HFF-Myc (cell line): ENCODE measurements around the gene PKP1.

Source experiments
- DNase-seq: peaks from one replicate; pipeline ENCODE4 v3.0.0-alpha.2; 2011; ENCODE audit warnings: low read depth; ENCODE audit errors: extremely low read depth
- H3K4me3 ChIP-seq: replicated peaks from 2 replicates; pipeline ENCODE4 v1.5.1; 2011; ENCODE audit warnings: low read depth, mild to moderate bottlenecking, control low read depth, low read length
- CTCF ChIP-seq: IDR thresholded peaks from 2 replicates; pipeline ENCODE4 v1.5.1; 2012; ENCODE audit warnings: mild to moderate bottlenecking, low read depth, low read length, control low read depth; ENCODE audit errors: missing control alignments

PKP1 gene

GRCh38 chr1:201357636-201358348 lies 74.5 kb downstream of the PKP1 start:
- no peak overlapping the region for H3K4me3 ChIP-seq
- TF ChIP-seq CTCF = no peak
- no peak for DNase-seq

GRCh38 chr1:201358596-201358995 lies 75.3 kb downstream of the PKP1 start:
- TF ChIP-seq CTCF = no peak
- no peak for DNase-seq
- H3K4me3 ChIP-seq = no peak overlapping the region

- no peak for DNase-seq
- H3K4me3 ChIP-seq = no peak overlapping the region
- TF ChIP-seq CTCF = no peak
Observed at GRCh38 chr1:201359031-201359872, 75.9 kb downstream of the PKP1 start.

- no peak for TF ChIP-seq CTCF
- no peak overlapping the region for H3K4me3 ChIP-seq
- DNase-seq = no peak
Observed at GRCh38 chr1:201359873-201360210, 76.5 kb downstream of the PKP1 start.

GRCh38 chr1:201360486-201360885 lies 77.2 kb downstream of the PKP1 start:
- no peak for DNase-seq
- no peak overlapping the region for H3K4me3 ChIP-seq
- no peak for TF ChIP-seq CTCF

- no peak for TF ChIP-seq CTCF
- no peak for DNase-seq
- H3K4me3 ChIP-seq = no peak overlapping the region
Observed at GRCh38 chr1:201360901-201361651, 77.8 kb downstream of the PKP1 start.
